GM12891 (cell line): ENCODE measurements around the gene BANF1.
"Not testable (repeated sequence)": the region's sequence is repeated elsewhere in the genome, so short reads cannot be mapped to it uniquely, and the experiment has no call there.

Experiments
- DNase-seq: peaks from one replicate; pipeline ENCODE4 v3.0.0; 2011; ENCODE audit warnings: low spot score; ENCODE audit not compliant: insufficient read length
- FAIRE-seq: peaks from 2 replicates; lab custom pipeline; 2011; peaks lifted over from hg19 to GRCh38; lab: Jason Lieb, UNC
- PAX5 ChIP-seq: IDR thresholded peaks from 2 replicates; pipeline ENCODE4 v1.6.1; 2011; ENCODE audit warnings: low read length, moderate library complexity, mild to moderate bottlenecking; ENCODE audit not compliant: insufficient read depth, severe bottlenecking
- POLR2A ChIP-seq: IDR thresholded peaks from 2 replicates; pipeline ENCODE4 v1.6.1; 2011; ENCODE audit warnings: low read depth, low read length, control low read depth
- POLR2AphosphoS5 ChIP-seq: IDR thresholded peaks from 2 replicates; pipeline ENCODE4 v1.6.1; 2011; ENCODE audit warnings: low read depth, low read length, control low read depth
- POU2F2 ChIP-seq: IDR thresholded peaks from 2 replicates; pipeline ENCODE4 v1.6.1; 2011; ENCODE audit warnings: low read depth, mild to moderate bottlenecking, control low read depth, low read length, moderate library complexity
- SPI1 ChIP-seq: IDR thresholded peaks from 2 replicates; pipeline ENCODE4 v1.6.1; 2011; ENCODE audit warnings: low read depth, low read length, control low read depth
- TAF1 ChIP-seq: IDR thresholded peaks from 2 replicates; pipeline ENCODE4 v1.6.1; 2011; ENCODE audit warnings: low read depth, low read length, control low read depth

BANF1 gene

GRCh38 chr11:66008468-66009101 is 6.3 kb downstream of the BANF1 start:
- FAIRE-seq, result no peak
- no peak for DNase-seq
- TF ChIP-seq POLR2A (no peak), POU2F2 (no peak), PAX5 (no peak)

GRCh38 chr11:66010036-66010435 is 7.7 kb downstream of the BANF1 start:
- not testable (repeated sequence) for FAIRE-seq, DNase-seq

- no peak for FAIRE-seq
- DNase-seq, result no peak
- no peak for TF ChIP-seq TAF1
- TF ChIP-seq POLR2AphosphoS5, result no peak
- TF ChIP-seq POU2F2, result no peak
- no peak for TF ChIP-seq POLR2A
- no peak for TF ChIP-seq SPI1
- TF ChIP-seq PAX5, result no peak
Measured at GRCh38 chr11:66011239-66011784, 9.0 kb downstream of the BANF1 start.

- DNase-seq, result no peak
- TF ChIP-seq SPI1 (no peak), PAX5 (no peak), POLR2A (no peak), POLR2AphosphoS5 (no peak), POU2F2 (no peak), TAF1 (no peak)
Measured at GRCh38 chr11:66011785-66012303, 9.5 kb downstream of the BANF1 start, which contains the start of gene CST6. CST6 (plus strand) TSS chr11:66012008; CDS start chr11:66012045, 37 bp downstream.

GRCh38 chr11:66012371-66012945 is 10.2 kb downstream of the BANF1 start:
- no peak for FAIRE-seq
- TF ChIP-seq SPI1, result no peak
- TF ChIP-seq POU2F2, result no peak
- no peak for TF ChIP-seq POLR2AphosphoS5
- TF ChIP-seq TAF1, result no peak
- no peak for TF ChIP-seq POLR2A
- TF ChIP-seq PAX5, result no peak
- no peak for DNase-seq

More at GRCh38 chr11:66011785-66012303, 9.5 kb downstream of the BANF1 start, which contains the start of gene CST6:
- no peak for FAIRE-seq

GRCh38 chr11:66012946-66013761 is 10.9 kb downstream of the BANF1 start:
- no peak for TF ChIP-seq TAF1
- no peak for TF ChIP-seq POU2F2
- no peak for TF ChIP-seq SPI1
- no peak for TF ChIP-seq POLR2A
- FAIRE-seq (no peak), DNase-seq (no peak)

- no peak for DNase-seq
- no peak for FAIRE-seq
- TF ChIP-seq POLR2A, result no peak
- TF ChIP-seq PAX5, result no peak
- no peak for TF ChIP-seq TAF1
- TF ChIP-seq POU2F2, result no peak
- TF ChIP-seq POLR2AphosphoS5, result no peak
- TF ChIP-seq SPI1, result no peak
Measured at GRCh38 chr11:66013762-66014100, 11.4 kb downstream of the BANF1 start.

- DNase-seq (no peak), FAIRE-seq (no peak)
- TF ChIP-seq TAF1 (no peak), POU2F2 (no peak), POLR2A (no peak), POLR2AphosphoS5 (no peak), PAX5 (no peak), SPI1 (no peak)
Measured at GRCh38 chr11:66014804-66015453, 12.6 kb downstream of the BANF1 start.

GRCh38 chr11:66015454-66015881 is 13.2 kb downstream of the BANF1 start:
- DNase-seq (no peak), FAIRE-seq (no peak)
- TF ChIP-seq TAF1 (no peak), PAX5 (no peak), POLR2A (no peak), POU2F2 (no peak), POLR2AphosphoS5 (no peak), SPI1 (no peak)
